Measurements from ENCODE around the gene NAA15.

GRCh38 chr4:139275281-139275735 is 26.0 kb upstream of the NAA15 start:
- TF ChIP-seq, protein P1, sequence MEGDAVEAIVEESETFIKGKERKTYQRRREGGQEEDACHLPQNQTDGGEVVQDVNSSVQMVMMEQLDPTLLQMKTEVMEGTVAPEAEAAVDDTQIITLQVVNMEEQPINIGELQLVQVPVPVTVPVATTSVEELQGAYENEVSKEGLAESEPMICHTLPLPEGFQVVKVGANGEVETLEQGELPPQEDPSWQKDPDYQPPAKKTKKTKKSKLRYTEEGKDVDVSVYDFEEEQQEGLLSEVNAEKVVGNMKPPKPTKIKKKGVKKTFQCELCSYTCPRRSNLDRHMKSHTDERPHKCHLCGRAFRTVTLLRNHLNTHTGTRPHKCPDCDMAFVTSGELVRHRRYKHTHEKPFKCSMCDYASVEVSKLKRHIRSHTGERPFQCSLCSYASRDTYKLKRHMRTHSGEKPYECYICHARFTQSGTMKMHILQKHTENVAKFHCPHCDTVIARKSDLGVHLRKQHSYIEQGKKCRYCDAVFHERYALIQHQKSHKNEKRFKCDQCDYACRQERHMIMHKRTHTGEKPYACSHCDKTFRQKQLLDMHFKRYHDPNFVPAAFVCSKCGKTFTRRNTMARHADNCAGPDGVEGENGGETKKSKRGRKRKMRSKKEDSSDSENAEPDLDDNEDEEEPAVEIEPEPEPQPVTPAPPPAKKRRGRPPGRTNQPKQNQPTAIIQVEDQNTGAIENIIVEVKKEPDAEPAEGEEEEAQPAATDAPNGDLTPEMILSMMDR (IDR thresholded peaks at IDR 0.05) = no peak
- TF ChIP-seq POLR2A (IDR thresholded peaks at IDR 0.05) = no peak
